Upper lobe of left lung (tissue), 6 donors: ENCODE results near the gene ZNF583. TPM values are rescaled to one million over a fixed set of nuclear protein-coding genes. Genes with fewer than 3 reads are reported as not detected.
A peak's percentile ranks its signal among the peaks of the same experiment; 100 is the strongest.

ENCODE experiments used
- ATAC-seq, 2 donors: fragments of 200-7000 bp; cut with Tn5 transposase; one replicate each; pipeline ENCODE4 v1.9.1; 2022; ENCODE audit warnings: mild to moderate bottlenecking in 2 of 2, moderate library complexity in 2 of 2; ENCODE audit not compliant: low FRiP score in 2 of 2
- DNase-seq, 2 donors: peaks; one replicate each; pipeline ENCODE4 v3.0.0-alpha.2; 2019 to 2020
- H3K27ac ChIP-seq, 4 donors: fragments of 200-600 bp; sonication (generic); one replicate each; pipeline ENCODE4 v1.5.1; 2016 to 2019
- H3K27me3 ChIP-seq, 4 donors: fragments of 200-600 bp; sonication (generic); one replicate each; pipeline ENCODE4 v1.5.1; 2017 to 2019
- H3K36me3 ChIP-seq, 4 donors: fragments of 200-600 bp; sonication (generic); one replicate each; pipeline ENCODE4 v1.5.1; 2016 to 2019
- H3K4me1 ChIP-seq, 4 donors: fragments of 200-600 bp; sonication (generic); one replicate each; pipeline ENCODE4 v1.5.1; 2018 to 2019
- H3K4me3 ChIP-seq, 4 donors: fragments of 200-600 bp; sonication (generic); one replicate each; pipeline ENCODE4 v1.5.1; 2017 to 2019; ENCODE audit warnings: mild to moderate bottlenecking in 2 of 4, moderate library complexity in 1 of 4
- H3K9me3 ChIP-seq, 4 donors: fragments of 200-600 bp; sonication (generic); one replicate each; pipeline ENCODE4 v1.5.1; 2018 to 2019
- EP300 ChIP-seq, 4 donors: sonication (generic); formaldehyde crosslinking; IDR thresholded peaks; one replicate each; pipeline ENCODE4 v1.5.1; 2017; ENCODE audit warnings: antibody characterized with exemption in 4 of 4, control low read depth in 2 of 4
- POLR2A ChIP-seq, 4 donors: fragments of 450-650 bp; IDR thresholded peaks; one replicate each; pipeline ENCODE4 v1.5.1; 2016 to 2017; ENCODE audit warnings: antibody characterized with exemption in 4 of 4, mild to moderate bottlenecking in 2 of 4
- POLR2AphosphoS5 ChIP-seq, 2 donors: sonication (generic); formaldehyde crosslinking; IDR thresholded peaks; one replicate each; pipeline ENCODE4 v1.5.1; 2017; ENCODE audit warnings: antibody characterized with exemption in 2 of 2
- WGBS, 2 donors: methylation state at CpG; one replicate each; pipeline ENCODE4 v1.1.5; 2017 to 2018; 5-methylcytosine and 5-hydroxymethylcytosine counted together
- total RNA-seq, 6 donors: library from RNA; depleted of rRNA in 4 of 6; stranded (reverse); fragments of >200 nt in 4 of 6; gene quantifications; one replicate each; pipeline versions ENCODE4 v1.1.0 to v1.2.1, GENCODE V29; 2016 to 2021
- TF ChIP-seq, protein P1 (sequence below), 6 experiments: fragments of 450-650 bp in 4 of 6; fragments of 200-600 bp in 2 of 6; sonication (generic) in 2 of 6; IDR thresholded peaks; one replicate each; pipeline ENCODE4 v1.5.1; 2016 to 2019; ENCODE audit warnings: antibody characterized with exemption in 6 of 6
- donor health status: DM: no; HTN: no; CAD: no; lungs with moderate emphysema.
- donor health status: DM: no; HTN: yes; CAD: no; lungs with severe emphysema.

Gene ZNF583
- total RNA-seq, 6 donors from 2014 or later: 3.7 to 21.5 (median 6.9) TPM

DNA sequence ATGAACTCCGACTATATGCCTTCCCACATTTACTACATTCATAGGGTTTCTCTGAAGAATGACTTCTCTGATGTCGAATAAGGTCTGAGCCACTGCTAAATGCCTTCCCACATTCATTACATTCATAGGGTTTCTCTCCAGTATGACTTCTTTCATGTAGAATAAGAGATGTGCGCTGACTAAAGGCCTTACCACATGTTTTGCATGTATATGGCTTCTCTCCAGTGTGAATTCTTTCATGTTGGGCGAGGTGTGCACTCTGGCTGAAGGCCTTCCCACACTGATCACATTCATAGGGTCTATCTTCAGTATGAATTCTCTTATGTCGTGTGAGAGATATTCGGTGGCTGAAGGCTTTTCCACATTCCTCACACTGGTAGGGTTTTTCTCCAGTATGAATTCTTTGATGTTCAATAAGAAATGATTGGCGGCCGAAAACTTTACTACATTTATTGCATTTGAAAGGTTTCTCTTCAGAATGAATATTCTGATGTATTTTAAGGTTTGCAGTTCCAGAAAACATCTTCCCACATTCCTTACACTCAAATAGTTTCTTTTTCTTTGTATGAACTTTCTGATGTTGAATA is 37.2 kb downstream of the ZNF583 start:
- H3K4me3 ChIP-seq: no peak overlapping the region
- ATAC-seq (no peak), DNase-seq (no peak)
- WGBS, 2 donors: 94 to 98% methylated on average over 8 of the region's 8 CpGs
- no peaks in the 10 kb centered on the region for H3K27me3 ChIP-seq
- H3K4me1 ChIP-seq: no peaks in the 10 kb centered on the region
- H3K27ac ChIP-seq: no peak overlapping the region
- TF ChIP-seq EP300 (IDR thresholded peaks at IDR 0.05): no peak
- TF ChIP-seq, protein P1, sequence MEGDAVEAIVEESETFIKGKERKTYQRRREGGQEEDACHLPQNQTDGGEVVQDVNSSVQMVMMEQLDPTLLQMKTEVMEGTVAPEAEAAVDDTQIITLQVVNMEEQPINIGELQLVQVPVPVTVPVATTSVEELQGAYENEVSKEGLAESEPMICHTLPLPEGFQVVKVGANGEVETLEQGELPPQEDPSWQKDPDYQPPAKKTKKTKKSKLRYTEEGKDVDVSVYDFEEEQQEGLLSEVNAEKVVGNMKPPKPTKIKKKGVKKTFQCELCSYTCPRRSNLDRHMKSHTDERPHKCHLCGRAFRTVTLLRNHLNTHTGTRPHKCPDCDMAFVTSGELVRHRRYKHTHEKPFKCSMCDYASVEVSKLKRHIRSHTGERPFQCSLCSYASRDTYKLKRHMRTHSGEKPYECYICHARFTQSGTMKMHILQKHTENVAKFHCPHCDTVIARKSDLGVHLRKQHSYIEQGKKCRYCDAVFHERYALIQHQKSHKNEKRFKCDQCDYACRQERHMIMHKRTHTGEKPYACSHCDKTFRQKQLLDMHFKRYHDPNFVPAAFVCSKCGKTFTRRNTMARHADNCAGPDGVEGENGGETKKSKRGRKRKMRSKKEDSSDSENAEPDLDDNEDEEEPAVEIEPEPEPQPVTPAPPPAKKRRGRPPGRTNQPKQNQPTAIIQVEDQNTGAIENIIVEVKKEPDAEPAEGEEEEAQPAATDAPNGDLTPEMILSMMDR (IDR thresholded peaks at IDR 0.05): no peak
- no peak for TF ChIP-seq POLR2AphosphoS5 (IDR thresholded peaks at IDR 0.05)
- TF ChIP-seq POLR2A (IDR thresholded peaks at IDR 0.05): no peak
- H3K36me3 ChIP-seq: peaks cover 0 to 11% (median 1%) of the 10 kb centered on the region in 4 donors
- H3K9me3 ChIP-seq: peaks cover 74 to 85% (median 84%) of the 10 kb centered on the region in 4 donors

GRCh38 chr19:56474308-56474707 is 70.2 kb downstream of the ZNF583 start:
- Histone ChIP-seq H3K27ac (no peak overlapping the region), H3K4me1 (peaks cover 0 to 5% (median 3%) of the 10 kb centered on the region in 4 donors), H3K27me3 (peaks cover 0 to 4% (median 0%) of the 10 kb centered on the region in 4 donors), H3K4me3 (no peak overlapping the region), H3K9me3 (peaks cover 5 to 48% (median 32%) of the 10 kb centered on the region in 4 donors), H3K36me3 (peaks cover 0 to 10% (median 0%) of the 10 kb centered on the region in 4 donors)
- TF ChIP-seq EP300 (IDR thresholded peaks at IDR 0.05): no peak
- TF ChIP-seq, protein P1 (IDR thresholded peaks at IDR 0.05): no peak
- no peak for TF ChIP-seq POLR2AphosphoS5 (IDR thresholded peaks at IDR 0.05)
- TF ChIP-seq POLR2A (IDR thresholded peaks at IDR 0.05): no peak
- no peak for ATAC-seq
- 75% methylated on average over 3 of the region's 3 CpGs; no CpG with 5 or more reads in 1 of the 2 donors for WGBS, 2 donors
- DNase-seq: no peak

DNA sequence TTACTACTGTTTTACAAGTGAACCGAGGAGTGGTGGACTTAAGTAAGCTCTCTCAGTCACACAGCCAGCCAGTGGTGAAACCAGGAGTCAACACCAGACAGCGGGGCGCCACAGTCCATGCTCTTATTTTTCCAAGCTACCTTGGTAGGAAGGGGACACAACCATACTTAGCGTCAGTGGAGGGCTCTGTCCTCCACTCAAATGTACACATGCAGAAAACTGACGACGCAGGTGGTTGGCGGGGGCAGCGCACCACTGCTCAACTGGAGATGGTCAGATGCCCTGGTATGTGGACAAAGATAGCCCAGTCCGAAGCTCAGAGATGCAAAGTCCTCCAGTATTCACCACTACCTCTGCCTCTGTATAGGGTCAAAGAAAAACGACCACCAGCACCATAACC is 72.0 kb downstream of the ZNF583 start:
- peak in 1 of 2 donors; percentile 48 for DNase-seq

More for the DNA sequence above, 72.0 kb downstream of the ZNF583 start:
- peaks cover 0 to 4% (median 0%) of the 10 kb centered on the region in 4 donors for H3K27me3 ChIP-seq
- H3K9me3 ChIP-seq: peaks cover 0 to 42% (median 26%) of the 10 kb centered on the region in 4 donors
- WGBS, 2 donors: 75 to 90% methylated on average over 9 to 10 of the region's 10 CpGs
- no peak overlapping the region for H3K27ac ChIP-seq
- no peak for ATAC-seq
- TF ChIP-seq, protein P1 (IDR thresholded peaks at IDR 0.05): no peak
- TF ChIP-seq POLR2AphosphoS5 (IDR thresholded peaks at IDR 0.05) (no peak), POLR2A (IDR thresholded peaks at IDR 0.05) (no peak), EP300 (IDR thresholded peaks at IDR 0.05) (no peak)
- peaks cover 0 to 10% (median 0%) of the 10 kb centered on the region in 4 donors for H3K36me3 ChIP-seq
- H3K4me1 ChIP-seq: peaks cover 0 to 7% (median 3%) of the 10 kb centered on the region in 4 donors
- H3K4me3 ChIP-seq: peak overlapping the region in 1 of 4 donors; percentile 83

Other genes with a start within 250 kb of the ZNF583 start
- not detected for gene GALP, start 228.3 kb upstream of the ZNF583 start, total RNA-seq
- gene ZSCAN5B, start 206.5 kb upstream of the ZNF583 start, total RNA-seq: not detected
- not detected for gene ZSCAN5C, start 202.1 kb upstream of the ZNF583 start, total RNA-seq
- gene EDDM13, start 131.6 kb upstream of the ZNF583 start, total RNA-seq: 1 to 10 TPM in 1 of 6 donors, under 1 TPM in 1, not detected in 4; 0.89 to 1.2 TPM
- 10 to 100 TPM in 4 of 6 donors, 1 to 10 TPM in 2; 6.2 to 18.6 (median 11.3) TPM for gene ZSCAN5A, start 89.5 kb upstream of the ZNF583 start, total RNA-seq
- gene ZNF582, start 10.8 kb upstream of the ZNF583 start, total RNA-seq: 10 to 100 TPM in 1 of 6 donors, 1 to 10 TPM in 5; 2.1 to 11.9 (median 2.7) TPM
- 1 to 10 TPM; 1.1 to 3.6 (median 1.9) TPM for gene ZNF667, start 73.0 kb downstream of the ZNF583 start, total RNA-seq
- gene ZNF471, start 103.5 kb downstream of the ZNF583 start, total RNA-seq: 1 to 10 TPM; 2.6 to 7.3 (median 4.4) TPM
- 10 to 100 TPM in 1 of 6 donors, 1 to 10 TPM in 5; 3.1 to 12.0 (median 6.2) TPM for gene ZFP28, start 134.6 kb downstream of the ZNF583 start, total RNA-seq
- 1 to 10 TPM; 1.8 to 4.6 (median 3.3) TPM for gene ZNF470, start 163.1 kb downstream of the ZNF583 start, total RNA-seq
- gene ZNF71, start 191.0 kb downstream of the ZNF583 start, total RNA-seq: 10 to 100 TPM in 2 of 6 donors, 1 to 10 TPM in 4; 4.0 to 11.5 (median 7.4) TPM
- gene SMIM17, start 238.8 kb downstream of the ZNF583 start, total RNA-seq: under 1 TPM in 2 of 6 donors, not detected in 4; 0.29 to 0.30 TPM